ENCODE measurements around the gene PRRX1.
A peak's percentile ranks its signal among the peaks of the same experiment; 100 is the strongest.

PRRX1 gene

DNA sequence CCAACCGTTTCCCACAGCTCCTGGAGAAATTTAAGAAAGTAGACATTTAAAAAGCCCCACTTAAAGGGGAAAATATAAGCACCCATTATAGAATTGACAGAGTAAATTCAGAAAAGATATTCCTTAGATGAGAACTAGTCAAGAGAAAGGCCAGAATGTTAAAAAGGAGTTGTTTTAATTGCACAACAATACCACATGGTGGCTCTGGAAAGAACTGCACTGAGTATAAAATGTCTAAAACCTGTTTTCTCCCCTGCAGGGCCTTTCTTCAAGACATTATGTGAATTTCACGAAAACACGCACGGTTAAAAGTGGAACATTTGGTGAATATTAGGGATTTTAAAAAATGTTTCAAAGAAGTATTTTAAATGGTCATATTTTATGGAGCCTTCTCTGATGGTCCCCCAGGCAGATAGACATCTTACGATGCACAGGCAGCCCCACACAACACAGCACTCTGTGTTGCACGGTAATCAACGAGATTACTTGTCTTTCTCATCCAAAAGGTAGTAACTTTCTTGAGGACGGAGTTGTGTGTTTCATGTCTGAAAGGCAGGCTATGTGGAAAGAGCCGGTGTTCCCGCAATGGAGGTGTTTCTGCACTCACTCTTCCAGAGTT, 101.9 kb downstream of the PRRX1 start:
- peak; percentile 44 for TF ChIP-seq ZNF654 (tag by site-specific recombination; IDR thresholded peaks at IDR 0.05; ENCODE audit: low read depth)
- TF ChIP-seq ZNF341 (tag by site-specific recombination; IDR thresholded peaks at IDR 0.05; ENCODE audit: low read depth): no peak
- no peaks in the 10 kb centered on the region for H3K36me3 ChIP-seq (ENCODE audit: control insufficient read depth in 2 of 2, insufficient read depth in 1 of 2, low read length in 2 of 2)
- H3K27ac ChIP-seq (ENCODE audit: extremely low read depth, low read depth, low read length): no peak overlapping the region
- no peaks in the 10 kb centered on the region for H3K9me3 ChIP-seq (ENCODE audit: control insufficient read depth, insufficient read depth, low read depth, low read length)
- H3K4me3 ChIP-seq (ENCODE audit: low read depth, low read length): no peak overlapping the region
- ChIA-PET POLR2A (no interaction called here), CTCF (interaction anchor here (0.6 to 1.2 kb wide), 7 partner anchors 10 to 835 kb away, joined by 3 to 5 read pairs (median 4); no protein-coding TSS in a partner anchor)
- no peaks in the 10 kb centered on the region for H3K4me1 ChIP-seq (ENCODE audit: control insufficient read depth, insufficient read depth, low read length)

- no peaks in the 10 kb centered on the region for H3K4me1 ChIP-seq (ENCODE audit: control insufficient read depth, insufficient read depth, low read length)
- no peak overlapping the region for H3K4me3 ChIP-seq (ENCODE audit: low read depth, low read length)
- CTCF ChIA-PET: interaction anchor here (0.5 to 0.7 kb wide), 2 partner anchors 80 to 129 kb away, joined by 3 to 4 read pairs; no protein-coding TSS in a partner anchor
- H3K9me3 ChIP-seq (ENCODE audit: control insufficient read depth, insufficient read depth, low read depth, low read length): no peaks in the 10 kb centered on the region
- no peak overlapping the region for H3K27ac ChIP-seq (ENCODE audit: extremely low read depth, low read depth, low read length)
- TF ChIP-seq ZNF146 (tag by site-specific recombination; IDR thresholded peaks at IDR 0.05) (no peak), REST (tag by site-specific recombination; IDR thresholded peaks at IDR 0.05) (peak; percentile 96)
- POLR2A ChIA-PET: no interaction called here
- no peaks in the 10 kb centered on the region for H3K36me3 ChIP-seq (ENCODE audit: control insufficient read depth in 2 of 2, insufficient read depth in 1 of 2, low read length in 2 of 2)
Observed at GRCh38 chr1:170768929-170769328, 105.0 kb downstream of the PRRX1 start.

DNA sequence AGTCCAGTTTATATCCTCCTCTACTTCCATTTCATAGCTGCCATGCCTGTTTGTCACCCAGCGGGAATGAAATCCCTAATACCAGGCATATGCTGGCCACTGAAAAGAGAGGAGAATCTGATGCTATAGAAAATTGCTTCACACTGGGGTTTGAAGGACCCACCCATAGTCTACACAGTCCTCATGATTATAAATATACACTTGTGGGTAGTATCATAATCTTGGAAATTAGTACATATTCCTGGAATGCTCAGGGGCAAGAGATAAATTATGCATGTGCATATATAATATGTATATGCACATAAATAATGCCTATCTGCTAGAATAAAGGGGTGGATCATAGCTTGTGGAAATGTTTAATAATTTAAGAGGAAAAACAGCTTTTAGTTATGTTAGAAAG, 105.8 kb downstream of the PRRX1 start:
- H3K4me3 ChIP-seq (ENCODE audit: low read depth, low read length): no peak overlapping the region
- CTCF ChIA-PET: no interaction called here
- no peaks in the 10 kb centered on the region for H3K36me3 ChIP-seq (ENCODE audit: control insufficient read depth in 2 of 2, insufficient read depth in 1 of 2, low read length in 2 of 2)
- no peak for TF ChIP-seq KLF1 (tag by site-specific recombination; IDR thresholded peaks at IDR 0.05)
- TF ChIP-seq ZNF248 (tag by site-specific recombination; IDR thresholded peaks at IDR 0.05): no peak
- TF ChIP-seq ZNF121 (tag by site-specific recombination; IDR thresholded peaks at IDR 0.05): no peak
- no peak for TF ChIP-seq PRDM1 (tag by site-specific recombination; IDR thresholded peaks at IDR 0.05)
- TF ChIP-seq ZNF311 (tag by site-specific recombination; IDR thresholded peaks at IDR 0.05; ENCODE audit: borderline replicate concordance): no peak
- no peak for TF ChIP-seq ZNF473 (tag by site-specific recombination; IDR thresholded peaks at IDR 0.05)
- TF ChIP-seq ZNF214 (tag by site-specific recombination; IDR thresholded peaks at IDR 0.05; ENCODE audit: borderline replicate concordance): no peak
- TF ChIP-seq, protein P1, sequence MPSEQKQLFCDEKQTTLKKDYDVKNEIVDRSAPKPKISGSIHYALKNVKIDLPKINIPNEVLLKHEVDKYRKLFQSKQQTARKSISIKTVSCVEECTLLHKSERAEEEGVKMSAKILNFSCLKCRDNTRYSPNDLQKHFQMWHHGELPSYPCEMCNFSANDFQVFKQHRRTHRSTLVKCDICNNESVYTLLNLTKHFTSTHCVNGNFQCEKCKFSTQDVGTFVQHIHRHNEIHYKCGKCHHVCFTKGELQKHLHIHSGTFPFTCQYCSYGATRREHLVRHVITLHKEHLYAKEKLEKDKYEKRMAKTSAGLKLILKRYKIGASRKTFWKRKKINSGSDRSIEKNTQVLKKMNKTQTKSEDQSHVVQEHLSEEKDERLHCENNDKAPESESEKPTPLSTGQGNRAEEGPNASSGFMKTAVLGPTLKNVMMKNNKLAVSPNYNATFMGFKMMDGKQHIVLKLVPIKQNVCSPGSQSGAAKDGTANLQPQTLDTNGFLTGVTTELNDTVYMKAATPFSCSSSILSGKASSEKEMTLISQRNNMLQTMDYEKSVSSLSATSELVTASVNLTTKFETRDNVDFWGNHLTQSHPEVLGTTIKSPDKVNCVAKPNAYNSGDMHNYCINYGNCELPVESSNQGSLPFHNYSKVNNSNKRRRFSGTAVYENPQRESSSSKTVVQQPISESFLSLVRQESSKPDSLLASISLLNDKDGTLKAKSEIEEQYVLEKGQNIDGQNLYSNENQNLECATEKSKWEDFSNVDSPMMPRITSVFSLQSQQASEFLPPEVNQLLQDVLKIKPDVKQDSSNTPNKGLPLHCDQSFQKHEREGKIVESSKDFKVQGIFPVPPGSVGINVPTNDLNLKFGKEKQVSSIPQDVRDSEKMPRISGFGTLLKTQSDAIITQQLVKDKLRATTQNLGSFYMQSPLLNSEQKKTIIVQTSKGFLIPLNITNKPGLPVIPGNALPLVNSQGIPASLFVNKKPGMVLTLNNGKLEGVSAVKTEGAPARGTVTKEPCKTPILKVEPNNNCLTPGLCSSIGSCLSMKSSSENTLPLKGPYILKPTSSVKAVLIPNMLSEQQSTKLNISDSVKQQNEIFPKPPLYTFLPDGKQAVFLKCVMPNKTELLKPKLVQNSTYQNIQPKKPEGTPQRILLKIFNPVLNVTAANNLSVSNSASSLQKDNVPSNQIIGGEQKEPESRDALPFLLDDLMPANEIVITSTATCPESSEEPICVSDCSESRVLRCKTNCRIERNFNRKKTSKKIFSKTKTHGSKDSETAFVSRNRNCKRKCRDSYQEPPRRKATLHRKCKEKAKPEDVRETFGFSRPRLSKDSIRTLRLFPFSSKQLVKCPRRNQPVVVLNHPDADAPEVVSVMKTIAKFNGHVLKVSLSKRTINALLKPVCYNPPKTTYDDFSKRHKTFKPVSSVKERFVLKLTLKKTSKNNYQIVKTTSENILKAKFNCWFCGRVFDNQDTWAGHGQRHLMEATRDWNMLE (tag by site-specific recombination; conservative IDR thresholded peaks at IDR 0.05; ENCODE audit: low read depth): no peak
- no peak for TF ChIP-seq PRDM4 (tag by site-specific recombination; IDR thresholded peaks at IDR 0.05)
- no peak for TF ChIP-seq ZNF585B (tag by site-specific recombination; IDR thresholded peaks at IDR 0.05)
- TF ChIP-seq, protein P2, sequence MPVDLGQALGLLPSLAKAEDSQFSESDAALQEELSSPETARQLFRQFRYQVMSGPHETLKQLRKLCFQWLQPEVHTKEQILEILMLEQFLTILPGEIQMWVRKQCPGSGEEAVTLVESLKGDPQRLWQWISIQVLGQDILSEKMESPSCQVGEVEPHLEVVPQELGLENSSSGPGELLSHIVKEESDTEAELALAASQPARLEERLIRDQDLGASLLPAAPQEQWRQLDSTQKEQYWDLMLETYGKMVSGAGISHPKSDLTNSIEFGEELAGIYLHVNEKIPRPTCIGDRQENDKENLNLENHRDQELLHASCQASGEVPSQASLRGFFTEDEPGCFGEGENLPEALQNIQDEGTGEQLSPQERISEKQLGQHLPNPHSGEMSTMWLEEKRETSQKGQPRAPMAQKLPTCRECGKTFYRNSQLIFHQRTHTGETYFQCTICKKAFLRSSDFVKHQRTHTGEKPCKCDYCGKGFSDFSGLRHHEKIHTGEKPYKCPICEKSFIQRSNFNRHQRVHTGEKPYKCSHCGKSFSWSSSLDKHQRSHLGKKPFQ (tag by site-specific recombination; IDR thresholded peaks at IDR 0.05): no peak
- TF ChIP-seq ZNF626 (tag by site-specific recombination; IDR thresholded peaks at IDR 0.05): no peak
- TF ChIP-seq ZNF19 (tag by site-specific recombination; IDR thresholded peaks at IDR 0.05; ENCODE audit: low read depth): no peak
- TF ChIP-seq ZNF138 (tag by site-specific recombination; IDR thresholded peaks at IDR 0.05; ENCODE audit: borderline replicate concordance): no peak
- POLR2A ChIA-PET: no interaction called here
- H3K9me3 ChIP-seq (ENCODE audit: control insufficient read depth, insufficient read depth, low read depth, low read length): no peaks in the 10 kb centered on the region
- H3K4me1 ChIP-seq (ENCODE audit: control insufficient read depth, insufficient read depth, low read length): no peaks in the 10 kb centered on the region
- no peak overlapping the region for H3K27ac ChIP-seq (ENCODE audit: extremely low read depth, low read depth, low read length)
